Mononuclear cell (primary cell): ENCODE results near the gene AKR1C8. TPM values are rescaled to one million over a fixed set of nuclear protein-coding genes. Genes with fewer than 3 reads are reported as not detected.
"Not testable (repeated sequence)": the region's sequence is repeated elsewhere in the genome, so short reads cannot be mapped to it uniquely, and the experiment has no call there.

ENCODE experiments used
- H3K27me3 ChIP-seq: 2 replicates; pipeline ENCODE4 v1.6.0; 2011; ENCODE audit warnings: low read length, control low read depth; ENCODE audit not compliant: insufficient read depth
- H3K4me1 ChIP-seq: 2 replicates; pipeline ENCODE4 v1.5.1; 2011; ENCODE audit warnings: mild to moderate bottlenecking, low read length, control low read depth; ENCODE audit not compliant: insufficient read depth
- H3K4me3 ChIP-seq: 2 replicates; pipeline ENCODE4 v1.5.1; 2011; ENCODE audit warnings: mild to moderate bottlenecking, low read length, moderate library complexity
- H3K9me3 ChIP-seq: 2 replicates; pipeline ENCODE4 v1.5.1; 2011; ENCODE audit warnings: low read depth, mild to moderate bottlenecking, control low read depth, low read length
- total RNA-seq: library from RNA; depleted of rRNA; stranded (reverse); fragments of >200 nt; gene quantifications from one replicate; pipeline ENCODE4 v1.2.3, GENCODE V29; 2012

The AKR1C8 gene
- total RNA-seq, 1 donor, result 0.42 TPM

- Histone ChIP-seq H3K4me1 (no peaks in the 10 kb centered on the region), H3K9me3 (no peaks in the 10 kb centered on the region), H3K4me3 (no peak overlapping the region), H3K27me3 (no peaks in the 10 kb centered on the region)
These were observed 9.5 kb upstream of the AKR1C8 start for GRCh38 chr10:5194431-5194830.

GRCh38 chr10:5188358-5188757 lies 3.4 kb upstream of the AKR1C8 start:
- no peaks in the 10 kb centered on the region for H3K4me1 ChIP-seq
- no peaks in the 10 kb centered on the region for H3K9me3 ChIP-seq
- H3K27me3 ChIP-seq, result no peaks in the 10 kb centered on the region
- no peak overlapping the region for H3K4me3 ChIP-seq

- no peaks in the 10 kb centered on the region for H3K9me3 ChIP-seq
- no peaks in the 10 kb centered on the region for H3K4me1 ChIP-seq
- H3K27me3 ChIP-seq, result no peaks in the 10 kb centered on the region
- no peak overlapping the region for H3K4me3 ChIP-seq
These were observed 2.9 kb upstream of the AKR1C8 start for GRCh38 chr10:5187867-5188266.

- Histone ChIP-seq H3K4me1 (no peaks in the 10 kb centered on the region), H3K27me3 (no peaks in the 10 kb centered on the region), H3K9me3 (no peaks in the 10 kb centered on the region), H3K4me3 (no peak overlapping the region)
These were observed 1.0 kb downstream of the AKR1C8 start for GRCh38 chr10:5183923-5184322.

- not testable (repeated sequence) for H3K27me3 ChIP-seq, H3K9me3 ChIP-seq, H3K4me3 ChIP-seq, H3K4me1 ChIP-seq
These were observed 4.4 kb downstream of the AKR1C8 start for GRCh38 chr10:5180503-5180902.

GRCh38 chr10:5175581-5175980 lies 9.4 kb downstream of the AKR1C8 start:
- H3K4me3 ChIP-seq, H3K27me3 ChIP-seq, H3K9me3 ChIP-seq, H3K4me1 ChIP-seq: not testable (repeated sequence)

- Histone ChIP-seq H3K4me3 (no peak overlapping the region), H3K9me3 (peaks cover 18% of the 10 kb centered on the region), H3K4me1 (no peaks in the 10 kb centered on the region), H3K27me3 (no peaks in the 10 kb centered on the region)
These were observed 16.0 kb downstream of the AKR1C8 start for GRCh38 chr10:5168897-5169420.

- Histone ChIP-seq H3K9me3 (peaks cover 18% of the 10 kb centered on the region), H3K4me1 (no peaks in the 10 kb centered on the region), H3K4me3 (no peak overlapping the region), H3K27me3 (no peaks in the 10 kb centered on the region)
These were observed 19.2 kb downstream of the AKR1C8 start for GRCh38 chr10:5165738-5166137.

GRCh38 chr10:5163487-5163886 lies 21.5 kb downstream of the AKR1C8 start:
- Histone ChIP-seq H3K4me1 (no peaks in the 10 kb centered on the region), H3K4me3 (no peak overlapping the region), H3K9me3 (peaks cover 18% of the 10 kb centered on the region), H3K27me3 (no peaks in the 10 kb centered on the region)

GRCh38 chr10:5159126-5159525 lies 25.8 kb downstream of the AKR1C8 start:
- no peak overlapping the region for H3K4me3 ChIP-seq

GRCh38 chr10:5157501-5157900 lies 27.4 kb downstream of the AKR1C8 start:
- no peaks in the 10 kb centered on the region for H3K27me3 ChIP-seq
- H3K4me1 ChIP-seq, result no peaks in the 10 kb centered on the region
- no peaks in the 10 kb centered on the region for H3K9me3 ChIP-seq
- H3K4me3 ChIP-seq, result no peak overlapping the region

More at GRCh38 chr10:5159126-5159525, 25.8 kb downstream of the AKR1C8 start:
- Histone ChIP-seq H3K27me3 (no peaks in the 10 kb centered on the region), H3K4me1 (no peaks in the 10 kb centered on the region), H3K9me3 (no peaks in the 10 kb centered on the region)

- no peaks in the 10 kb centered on the region for H3K27me3 ChIP-seq
- H3K9me3 ChIP-seq, result no peaks in the 10 kb centered on the region
- H3K4me3 ChIP-seq, result no peak overlapping the region
- no peaks in the 10 kb centered on the region for H3K4me1 ChIP-seq
These were observed 29.0 kb downstream of the AKR1C8 start for GRCh38 chr10:5155951-5156350.

GRCh38 chr10:5151076-5151475 lies 33.9 kb downstream of the AKR1C8 start:
- no peak overlapping the region for H3K4me3 ChIP-seq
- H3K4me1 ChIP-seq, result no peaks in the 10 kb centered on the region
- H3K27me3 ChIP-seq, result no peaks in the 10 kb centered on the region
- no peaks in the 10 kb centered on the region for H3K9me3 ChIP-seq

- H3K4me1 ChIP-seq, result no peaks in the 10 kb centered on the region
- no peaks in the 10 kb centered on the region for H3K9me3 ChIP-seq
- no peaks in the 10 kb centered on the region for H3K27me3 ChIP-seq
- H3K4me3 ChIP-seq, result no peak overlapping the region
These were observed 36.3 kb downstream of the AKR1C8 start for GRCh38 chr10:5148678-5149032.

GRCh38 chr10:5147981-5148677 lies 36.8 kb downstream of the AKR1C8 start:
- no peaks in the 10 kb centered on the region for H3K4me1 ChIP-seq
- H3K9me3 ChIP-seq, result no peaks in the 10 kb centered on the region
- H3K4me3 ChIP-seq, result no peak overlapping the region
- no peaks in the 10 kb centered on the region for H3K27me3 ChIP-seq

- Histone ChIP-seq H3K4me1 (no peaks in the 10 kb centered on the region), H3K4me3 (no peak overlapping the region), H3K27me3 (no peaks in the 10 kb centered on the region), H3K9me3 (no peaks in the 10 kb centered on the region)
These were observed 37.5 kb downstream of the AKR1C8 start for GRCh38 chr10:5147255-5147980.
